ENCODE data around the gene DTYMK. TPM values are rescaled to one million over a fixed set of nuclear protein-coding genes. Genes with fewer than 3 reads are reported as not detected.
"Not testable (repeated sequence)": the region's sequence is repeated elsewhere in the genome, so short reads cannot be mapped to it uniquely, and the experiment has no call there.

Gene DTYMK
- polyA plus RNA-seq, 2 of the 4 experiments (the other 2 are of a cell fraction), result 68.7 to 99.5 TPM

DNA sequence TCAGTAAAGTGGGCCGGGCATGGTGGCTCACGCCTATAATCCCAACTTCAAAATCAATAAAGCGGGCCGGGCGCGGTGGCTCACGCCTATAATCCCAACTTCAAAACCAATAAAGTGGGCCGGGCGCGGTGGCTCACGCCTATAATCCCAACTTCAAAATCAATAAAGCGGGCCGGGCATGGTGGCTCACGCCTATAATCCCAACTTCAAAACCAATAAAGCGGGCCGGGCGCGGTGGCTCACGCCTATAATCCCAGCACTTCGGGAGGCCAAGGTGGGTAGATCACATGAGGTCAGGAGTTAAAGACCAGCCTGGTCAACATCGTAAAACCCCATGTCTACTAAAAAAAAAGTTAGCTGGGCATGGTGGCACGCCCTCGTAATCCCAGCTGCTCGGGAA is 23.9 kb downstream of the DTYMK start:
- ATAC-seq; H3K4me2 ChIP-seq; H3K9me3 ChIP-seq; H3K4me3 ChIP-seq; POLR2A ChIA-PET; H3K4me1 ChIP-seq; DNase-seq (ENCODE audit: low read depth in 1 of 2, low spot score in 1 of 2); H3K27ac ChIP-seq; FAIRE-seq: not testable (repeated sequence)
- WGBS (ENCODE audit: missing lambda C conversion rate), result 91% methylated on average over 24 of the region's 24 CpGs
- CTCF ChIA-PET, result interaction anchor here (1.0 kb wide), 1 partner anchor 8 kb away, joined by 4 read pairs; no protein-coding TSS in a partner anchor

GRCh38 chr2:241660593-241661213 is 25.9 kb downstream of the DTYMK start:
- no peak for ATAC-seq
- Histone ChIP-seq H3K9me3 (no peaks in the 10 kb centered on the region), H3K4me2 (no peak overlapping the region), H3K4me3 (no peak overlapping the region), H3K27ac (no peak overlapping the region), H3K4me1 (0 out of 3 replicates have a peak, but pooled peaks cover 4% of the 10 kb centered on the region)
- DNase-seq (ENCODE audit: low read depth in 1 of 2, low spot score in 1 of 2), result no peak
- WGBS (ENCODE audit: missing lambda C conversion rate), result 94% methylated on average over 10 of the region's 14 CpGs
- ChIA-PET POLR2A (no interaction called here), CTCF (interaction anchor here (1.1 to 2.5 kb wide), 4 partner anchors 18 to 218 kb away, joined by 3 to 13 read pairs (median 6); partner anchors contain the start of gene ING5)
- no peak for FAIRE-seq
- TF ChIP-seq BCL3 (IDR thresholded peaks at IDR 0.05), result no peak
- TF ChIP-seq PHF8 (IDR thresholded peaks at IDR 0.05; ENCODE audit: borderline replicate concordance, low read depth), result no peak
- no peak for TF ChIP-seq PBX3 (IDR thresholded peaks at IDR 0.05)
- TF ChIP-seq KDM5A (IDR thresholded peaks at IDR 0.05), result no peak
- no peak for TF ChIP-seq BHLHE40 (IDR thresholded peaks at IDR 0.05; ENCODE audit: low read depth, low read length)
- no peak for TF ChIP-seq CEBPB (IDR thresholded peaks at IDR 0.05)
- TF ChIP-seq, protein P1, sequence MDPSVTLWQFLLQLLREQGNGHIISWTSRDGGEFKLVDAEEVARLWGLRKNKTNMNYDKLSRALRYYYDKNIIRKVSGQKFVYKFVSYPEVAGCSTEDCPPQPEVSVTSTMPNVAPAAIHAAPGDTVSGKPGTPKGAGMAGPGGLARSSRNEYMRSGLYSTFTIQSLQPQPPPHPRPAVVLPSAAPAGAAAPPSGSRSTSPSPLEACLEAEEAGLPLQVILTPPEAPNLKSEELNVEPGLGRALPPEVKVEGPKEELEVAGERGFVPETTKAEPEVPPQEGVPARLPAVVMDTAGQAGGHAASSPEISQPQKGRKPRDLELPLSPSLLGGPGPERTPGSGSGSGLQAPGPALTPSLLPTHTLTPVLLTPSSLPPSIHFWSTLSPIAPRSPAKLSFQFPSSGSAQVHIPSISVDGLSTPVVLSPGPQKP (IDR thresholded peaks at IDR 0.05; ENCODE audit: low read depth, low read length), result no peak
- no peak for TF ChIP-seq ZC3H11A (IDR thresholded peaks at IDR 0.05)
- no peak for TF ChIP-seq HOXA7 (CRISPR knock-in tag; IDR thresholded peaks at IDR 0.05)
- TF ChIP-seq CBX8 (IDR thresholded peaks at IDR 0.05), result no peak
- TF ChIP-seq SREBF2 (IDR thresholded peaks at IDR 0.05), result no peak
- TF ChIP-seq, protein P2, sequence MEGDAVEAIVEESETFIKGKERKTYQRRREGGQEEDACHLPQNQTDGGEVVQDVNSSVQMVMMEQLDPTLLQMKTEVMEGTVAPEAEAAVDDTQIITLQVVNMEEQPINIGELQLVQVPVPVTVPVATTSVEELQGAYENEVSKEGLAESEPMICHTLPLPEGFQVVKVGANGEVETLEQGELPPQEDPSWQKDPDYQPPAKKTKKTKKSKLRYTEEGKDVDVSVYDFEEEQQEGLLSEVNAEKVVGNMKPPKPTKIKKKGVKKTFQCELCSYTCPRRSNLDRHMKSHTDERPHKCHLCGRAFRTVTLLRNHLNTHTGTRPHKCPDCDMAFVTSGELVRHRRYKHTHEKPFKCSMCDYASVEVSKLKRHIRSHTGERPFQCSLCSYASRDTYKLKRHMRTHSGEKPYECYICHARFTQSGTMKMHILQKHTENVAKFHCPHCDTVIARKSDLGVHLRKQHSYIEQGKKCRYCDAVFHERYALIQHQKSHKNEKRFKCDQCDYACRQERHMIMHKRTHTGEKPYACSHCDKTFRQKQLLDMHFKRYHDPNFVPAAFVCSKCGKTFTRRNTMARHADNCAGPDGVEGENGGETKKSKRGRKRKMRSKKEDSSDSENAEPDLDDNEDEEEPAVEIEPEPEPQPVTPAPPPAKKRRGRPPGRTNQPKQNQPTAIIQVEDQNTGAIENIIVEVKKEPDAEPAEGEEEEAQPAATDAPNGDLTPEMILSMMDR (IDR thresholded peaks at IDR 0.05), result no peak

- Histone ChIP-seq H3K27ac (no peak overlapping the region), H3K9me3 (no peaks in the 10 kb centered on the region), H3K4me1 (no peaks in the 10 kb centered on the region), H3K4me2 (no peak overlapping the region), H3K4me3 (no peak overlapping the region)
- DNase-seq (ENCODE audit: low read depth in 1 of 2, low spot score in 1 of 2) (peak; percentile 27 to 82), FAIRE-seq (peak; percentile 83), ATAC-seq (peak; percentile 83 to 87)
- WGBS (ENCODE audit: missing lambda C conversion rate), result 48% methylated on average over 26 of the region's 26 CpGs
- CTCF ChIA-PET, result interaction anchor here (0.7 to 2.5 kb wide), 32 partner anchors 8 to 808 kb away, joined by 3 to 44 read pairs (median 4); partner anchors contain the start of genes ATG4B and DTYMK
- no peak for TF ChIP-seq RFX5 (IDR thresholded peaks at IDR 0.05)
- TF ChIP-seq, protein P2 (IDR thresholded peaks at IDR 0.05), result peak; percentile 64
- no peak for TF ChIP-seq CBX8 (IDR thresholded peaks at IDR 0.05)
- no peak for TF ChIP-seq BCL3 (IDR thresholded peaks at IDR 0.05)
- TF ChIP-seq HOXB5 (CRISPR knock-in tag; IDR thresholded peaks at IDR 0.05), result no peak
- peak; percentile 68 for TF ChIP-seq SMC3 (IDR thresholded peaks at IDR 0.05)
- TF ChIP-seq, protein P3, sequence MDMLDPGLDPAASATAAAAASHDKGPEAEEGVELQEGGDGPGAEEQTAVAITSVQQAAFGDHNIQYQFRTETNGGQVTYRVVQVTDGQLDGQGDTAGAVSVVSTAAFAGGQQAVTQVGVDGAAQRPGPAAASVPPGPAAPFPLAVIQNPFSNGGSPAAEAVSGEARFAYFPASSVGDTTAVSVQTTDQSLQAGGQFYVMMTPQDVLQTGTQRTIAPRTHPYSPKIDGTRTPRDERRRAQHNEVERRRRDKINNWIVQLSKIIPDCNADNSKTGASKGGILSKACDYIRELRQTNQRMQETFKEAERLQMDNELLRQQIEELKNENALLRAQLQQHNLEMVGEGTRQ (IDR thresholded peaks at IDR 0.05), result no peak
- peak; percentile 67 to 76 for TF ChIP-seq RAD21 (conservative IDR thresholded peaks at IDR 0.05 in 1 of 2, IDR thresholded peaks at IDR 0.05 in 1 of 2)
- POLR2A ChIA-PET, result no interaction called here
These were observed 27.4 kb downstream of the DTYMK start for GRCh38 chr2:241659150-241659739.

All from A549 (cell line).